GM19240 (cell line): ENCODE data around the gene TRIM67.
"Not testable (repeated sequence)": the region's sequence is repeated elsewhere in the genome, so short reads cannot be mapped to it uniquely, and the experiment has no call there.

Experiments used
- DNase-seq: peaks from one replicate; pipeline ENCODE4 v3.0.0; 2011; ENCODE audit warnings: low spot score; ENCODE audit not compliant: insufficient read length

The TRIM67 gene

GRCh38 chr1:231161667-231162296 is at the start of gene TRIM67:
Gene TRIM67, plus strand, starts transcription at chr1:231162058. Its CDS starts 912 bp downstream, at chr1:231162970.
- DNase-seq: no peak

GRCh38 chr1:231116738-231117137 is 45.1 kb upstream of the TRIM67 start:
- DNase-seq: no peak

GRCh38 chr1:231118704-231119453 is 43.0 kb upstream of the TRIM67 start:
- DNase-seq: no peak

GRCh38 chr1:231121533-231121932 is 40.3 kb upstream of the TRIM67 start:
- no peak for DNase-seq

GRCh38 chr1:231122143-231122542 is 39.7 kb upstream of the TRIM67 start:
- DNase-seq: no peak

GRCh38 chr1:231124746-231125145 is 37.1 kb upstream of the TRIM67 start:
- no peak for DNase-seq

GRCh38 chr1:231125972-231126580 is 35.8 kb upstream of the TRIM67 start:
- DNase-seq: no peak

GRCh38 chr1:231127106-231127505 is 34.8 kb upstream of the TRIM67 start:
- not testable (repeated sequence) for DNase-seq

- DNase-seq: not testable (repeated sequence)
Measured at GRCh38 chr1:231128471-231128870, 33.4 kb upstream of the TRIM67 start.

- DNase-seq: no peak
Measured at GRCh38 chr1:231130544-231130943, 31.3 kb upstream of the TRIM67 start.

- DNase-seq: not testable (repeated sequence)
Measured at GRCh38 chr1:231132591-231132990, 29.3 kb upstream of the TRIM67 start.

- no peak for DNase-seq
Measured at GRCh38 chr1:231134624-231135023, 27.2 kb upstream of the TRIM67 start.

GRCh38 chr1:231138236-231138635 is 23.6 kb upstream of the TRIM67 start:
- no peak for DNase-seq

- DNase-seq: no peak
Measured at GRCh38 chr1:231139125-231139649, 22.7 kb upstream of the TRIM67 start.

- DNase-seq: no peak
Measured at GRCh38 chr1:231139659-231140654, 21.9 kb upstream of the TRIM67 start.

GRCh38 chr1:231144416-231145193 is 17.3 kb upstream of the TRIM67 start:
- no peak for DNase-seq

- no peak for DNase-seq
Measured at GRCh38 chr1:231147896-231148295, 14.0 kb upstream of the TRIM67 start.

GRCh38 chr1:231151811-231152210 is 10.0 kb upstream of the TRIM67 start:
- DNase-seq: no peak

GRCh38 chr1:231153726-231154125 is 8.1 kb upstream of the TRIM67 start:
- DNase-seq: no peak

GRCh38 chr1:231155808-231156207 is 6.0 kb upstream of the TRIM67 start:
- no peak for DNase-seq
